Stimulated activated CD8-positive, alpha-beta memory T cell treated with anti-CD3 and anti-CD28 coated beads, Interleukin-4, amount 100 ng/mL, for 1 hour (primary cell): ENCODE measurements around the gene SEMA6D.

Experiments used
- DNase-seq, 2 donors: peaks; one replicate each; pipeline ENCODE4 v3.0.0-alpha.2; 2020; ENCODE audit warnings: low read depth in 2 of 2, low spot score in 1 of 2

The SEMA6D gene

GRCh38 chr15:47743385-47743784 lies 26.1 kb downstream of the SEMA6D start:
- DNase-seq, result no peak

GRCh38 chr15:47743886-47744285 lies 26.6 kb downstream of the SEMA6D start:
- DNase-seq, result no peak

- no peak for DNase-seq
These were observed 27.2 kb downstream of the SEMA6D start for GRCh38 chr15:47744496-47744895.

- no peak for DNase-seq
These were observed 27.7 kb downstream of the SEMA6D start for GRCh38 chr15:47744973-47745372.

- DNase-seq, result no peak
These were observed 29.2 kb downstream of the SEMA6D start for GRCh38 chr15:47746516-47746915.

- no peak for DNase-seq
These were observed 32.9 kb downstream of the SEMA6D start for GRCh38 chr15:47750030-47750739.

- DNase-seq, result no peak
These were observed 33.5 kb downstream of the SEMA6D start for GRCh38 chr15:47750740-47751262.

GRCh38 chr15:47753591-47753990 lies 36.3 kb downstream of the SEMA6D start:
- no peak for DNase-seq

GRCh38 chr15:47754312-47754711 lies 37.0 kb downstream of the SEMA6D start:
- no peak for DNase-seq

GRCh38 chr15:47755941-47756340 lies 38.6 kb downstream of the SEMA6D start:
- DNase-seq, result no peak

GRCh38 chr15:47756872-47757271 lies 39.6 kb downstream of the SEMA6D start:
- no peak for DNase-seq

GRCh38 chr15:47757331-47757730 lies 40.0 kb downstream of the SEMA6D start:
- DNase-seq, result no peak

GRCh38 chr15:47762621-47763020 lies 45.3 kb downstream of the SEMA6D start:
- DNase-seq, result no peak

GRCh38 chr15:47764666-47765065 lies 47.4 kb downstream of the SEMA6D start:
- DNase-seq, result no peak

- no peak for DNase-seq
These were observed 49.1 kb downstream of the SEMA6D start for GRCh38 chr15:47766406-47766805.

GRCh38 chr15:47767035-47767434 lies 49.7 kb downstream of the SEMA6D start:
- DNase-seq, result no peak

GRCh38 chr15:47768735-47769134 lies 51.4 kb downstream of the SEMA6D start:
- DNase-seq, result no peak

GRCh38 chr15:47769166-47769565 lies 51.9 kb downstream of the SEMA6D start:
- no peak for DNase-seq

- DNase-seq, result no peak
These were observed 55.8 kb downstream of the SEMA6D start for GRCh38 chr15:47773143-47773542.

- DNase-seq, result no peak
These were observed 61.0 kb downstream of the SEMA6D start for GRCh38 chr15:47778263-47778770.

- DNase-seq, result no peak
These were observed 63.7 kb downstream of the SEMA6D start for GRCh38 chr15:47780971-47781370.

GRCh38 chr15:47781527-47781926 lies 64.2 kb downstream of the SEMA6D start:
- no peak for DNase-seq

GRCh38 chr15:47784820-47785219 lies 67.5 kb downstream of the SEMA6D start:
- DNase-seq, result no peak
